GM12878 (cell line): ENCODE results near the gene B9D2. TPM values are rescaled to one million over a fixed set of nuclear protein-coding genes. Genes with fewer than 3 reads are reported as not detected.

ENCODE experiments used
- ATF7 ChIP-seq: fragments of 450-650 bp; IDR thresholded peaks from 2 replicates; pipeline ENCODE4 v1.6.1; 2016; ENCODE audit warnings: low read depth, mild to moderate bottlenecking
- EED ChIP-seq: sonication (generic); IDR thresholded peaks from 2 replicates; pipeline ENCODE4 v1.6.1; 2016; ENCODE audit warnings: antibody characterized with exemption, low read depth
- EP300 ChIP-seq, 2 experiments: fragments of 150-350 bp in 1 of 2; IDR thresholded peaks; 2 replicates each; pipeline ENCODE4 v1.6.1; 2011 to 2012; ENCODE audit warnings: low read depth in 2 of 2, low read length in 2 of 2, borderline replicate concordance in 1 of 2, improper control_type of control experiment in 1 of 2, inconsistent platforms in 1 of 2; ENCODE audit not compliant: control insufficient read depth in 1 of 2
- EZH2 ChIP-seq: IDR thresholded peaks from 2 replicates; pipeline ENCODE4 v1.6.1; 2012; ENCODE audit warnings: low read depth, mild to moderate bottlenecking, control low read depth, inconsistent platforms, low read length, borderline replicate concordance; ENCODE audit not compliant: control insufficient read depth
- KDM1A ChIP-seq: fragments of 200-600 bp; sonication (generic); IDR thresholded peaks from 2 replicates; pipeline ENCODE4 v1.6.1; 2016; ENCODE audit warnings: borderline replicate concordance
- LARP7 ChIP-seq: fragments of 450-650 bp; IDR thresholded peaks from 2 replicates; pipeline ENCODE4 v1.6.1; 2017; ENCODE audit warnings: mild to moderate bottlenecking
- MEF2B ChIP-seq: fragments of 450-650 bp; IDR thresholded peaks from 2 replicates; pipeline ENCODE4 v1.6.1; 2018; ENCODE audit warnings: mild to moderate bottlenecking, moderate library complexity; ENCODE audit not compliant: partially characterized antibody, poor library complexity, severe bottlenecking
- MTA2 ChIP-seq: fragments of 450-650 bp; IDR thresholded peaks from 2 replicates; pipeline ENCODE4 v1.6.1; 2016; ENCODE audit warnings: low read depth, mild to moderate bottlenecking, moderate library complexity
- MXI1 ChIP-seq: fragments of 150-350 bp; IDR thresholded peaks from 2 replicates; pipeline ENCODE4 v1.6.1; 2011; ENCODE audit warnings: low read depth, mild to moderate bottlenecking, inconsistent platforms, low read length, improper control_type of control experiment
- NFIC ChIP-seq: IDR thresholded peaks from 2 replicates; pipeline ENCODE4 v1.6.1; 2012; ENCODE audit warnings: low read depth, mild to moderate bottlenecking, inconsistent platforms, low read length, moderate library complexity
- NFXL1 ChIP-seq: fragments of 450-650 bp; IDR thresholded peaks from 2 replicates; pipeline ENCODE4 v1.6.1; 2017; ENCODE audit warnings: antibody characterized with exemption, mild to moderate bottlenecking, borderline replicate concordance
- NRF1 ChIP-seq: conservative IDR thresholded peaks from 2 replicates; pipeline ENCODE4 v1.6.1; 2011; ENCODE audit warnings: mild to moderate bottlenecking, low read depth, low read length, improper control_type of control experiment
- POLR2A ChIP-seq: IDR thresholded peaks from 2 replicates; pipeline ENCODE4 v1.6.1; 2011; ENCODE audit warnings: low read depth, mild to moderate bottlenecking, low read length
- POU2F2 ChIP-seq: IDR thresholded peaks from 3 replicates; pipeline ENCODE4 v1.6.1; 2011; ENCODE audit warnings: low read depth, mild to moderate bottlenecking, low read length, borderline replicate concordance
- RB1 ChIP-seq: fragments of 450-650 bp; formaldehyde crosslinking; IDR thresholded peaks from 2 replicates; pipeline ENCODE4 v1.6.1; 2017; ENCODE audit warnings: mild to moderate bottlenecking, borderline replicate concordance
- RUNX3 ChIP-seq: IDR thresholded peaks from 2 replicates; pipeline ENCODE4 v1.6.1; 2012; ENCODE audit warnings: low read length, inconsistent platforms
- STAT3 ChIP-seq: IDR thresholded peaks from 2 replicates; pipeline ENCODE4 v1.6.1; 2011; ENCODE audit warnings: low read depth, low read length, improper control_type of control experiment
- TBL1XR1 ChIP-seq: IDR thresholded peaks from 2 replicates; pipeline ENCODE4 v1.6.1; 2012; ENCODE audit warnings: low read depth, low read length, improper control_type of control experiment
- WRNIP1 ChIP-seq: IDR thresholded peaks from 2 replicates; pipeline ENCODE4 v1.6.1; 2011; ENCODE audit warnings: low read depth, low read length, improper control_type of control experiment, borderline replicate concordance
- ZZZ3 ChIP-seq: IDR thresholded peaks from 2 replicates; pipeline ENCODE4 v1.6.1; 2011; ENCODE audit warnings: low read depth; ENCODE audit not compliant: control insufficient read depth, insufficient read length
- polyA plus RNA-seq, 11 experiments: library from polyadenylated mRNA; depleted of rRNA in 4 of 11; unstranded in 6 of 11; stranded (reverse) in 5 of 11; fragments of >200 nt; fragmentation: Nextera tagmentation in 4 of 11; fragmentation: Illumina TruSeq in 1 of 11; extraction: Ambion mirVana in 4 of 11; extraction: Trizol in 1 of 11; gene quantifications; 1 replicate in 1 of 11; 2 replicates in 10 of 11; pipeline versions ENCODE4 v1.2.1 to v1.2.3, GENCODE V29; 2011 to 2016; ENCODE audit warnings: inconsistent platforms in 2 of 11, missing spikeins in 2 of 11, low read depth in 1 of 11
- total RNA-seq, 4 experiments: library from RNA; depleted of rRNA in 3 of 4; stranded (reverse); fragments of >200 nt in 3 of 4; fragmentation: Illumina TruSeq in 1 of 4; extraction: Trizol in 1 of 4; gene quantifications; 2 replicates each; pipeline versions ENCODE4 v1.2.1 to v1.2.3, GENCODE V29; 2013 to 2021
- TF ChIP-seq, protein P1 (sequence below): fragments of 450-650 bp; IDR thresholded peaks from 2 replicates; pipeline ENCODE4 v1.6.1; 2018; ENCODE audit warnings: mild to moderate bottlenecking, low read depth, moderate library complexity; ENCODE audit not compliant: partially characterized antibody
- TF ChIP-seq, protein P2 (sequence below): fragments of 450-650 bp; IDR thresholded peaks from 2 replicates; pipeline ENCODE4 v1.6.1; 2017; ENCODE audit warnings: borderline replicate concordance
- TF ChIP-seq, protein P3 (sequence below): fragments of 450-650 bp; IDR thresholded peaks from 2 replicates; pipeline ENCODE4 v1.6.1; 2018; ENCODE audit warnings: borderline replicate concordance, mild to moderate bottlenecking; ENCODE audit not compliant: partially characterized antibody

Gene B9D2
- total and polyA plus RNA-seq, 10 of the 15 experiments (the other 5 are each of a cell fraction or from before 2014, with no cell fraction given), result 2.4 to 12.4 (median 5.0) TPM

DNA sequence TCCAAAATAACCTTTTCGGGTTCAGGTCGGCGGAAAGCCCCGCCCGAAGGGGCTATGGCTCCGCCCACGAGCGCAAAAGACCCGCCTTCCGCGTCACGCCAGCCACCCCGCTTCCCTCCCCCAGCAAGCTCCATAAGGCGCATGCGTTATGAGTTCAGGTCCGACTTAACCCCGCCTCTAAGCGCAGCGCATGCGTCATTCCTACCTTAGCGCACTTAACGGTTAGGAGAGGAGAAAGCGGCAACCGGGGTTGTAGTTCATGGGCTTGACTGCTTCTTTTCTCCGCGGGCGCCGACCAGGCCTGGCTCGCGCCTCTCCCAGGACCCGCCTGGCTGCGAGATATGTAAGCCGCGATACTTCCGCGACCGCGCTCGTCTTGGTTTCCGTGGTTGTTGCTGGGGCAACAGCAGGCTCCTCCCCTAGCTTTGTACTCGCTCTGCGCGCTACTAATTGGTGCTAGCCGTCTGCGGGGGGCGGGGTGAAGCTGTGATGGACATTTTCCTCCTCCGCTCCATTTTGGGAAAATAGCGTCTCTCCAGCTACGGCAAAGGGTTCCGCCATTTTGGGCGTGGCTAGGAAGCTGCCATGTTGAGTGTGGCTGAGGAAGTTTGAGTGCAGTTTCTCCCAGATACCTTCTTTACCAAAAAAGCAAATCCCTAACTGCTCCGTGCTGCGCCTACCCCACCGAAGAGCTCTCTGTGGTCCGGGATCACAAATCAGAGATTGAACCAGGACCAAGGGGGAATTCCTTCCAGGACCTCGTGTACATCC, at the start of gene B9D2 (continued):
- TF ChIP-seq EZH2, result no peak
- no peak for TF ChIP-seq ZZZ3
- TF ChIP-seq NFXL1, result no peak
- peak; percentile 34 for TF ChIP-seq MEF2B
- no peak for TF ChIP-seq LARP7
- peak; percentile 93 for TF ChIP-seq POLR2A
- TF ChIP-seq POU2F2, result peak; percentile 55; the same call in 2 of the 3 replicates
- TF ChIP-seq NRF1, result peak; percentile 87
- TF ChIP-seq, protein P1, sequence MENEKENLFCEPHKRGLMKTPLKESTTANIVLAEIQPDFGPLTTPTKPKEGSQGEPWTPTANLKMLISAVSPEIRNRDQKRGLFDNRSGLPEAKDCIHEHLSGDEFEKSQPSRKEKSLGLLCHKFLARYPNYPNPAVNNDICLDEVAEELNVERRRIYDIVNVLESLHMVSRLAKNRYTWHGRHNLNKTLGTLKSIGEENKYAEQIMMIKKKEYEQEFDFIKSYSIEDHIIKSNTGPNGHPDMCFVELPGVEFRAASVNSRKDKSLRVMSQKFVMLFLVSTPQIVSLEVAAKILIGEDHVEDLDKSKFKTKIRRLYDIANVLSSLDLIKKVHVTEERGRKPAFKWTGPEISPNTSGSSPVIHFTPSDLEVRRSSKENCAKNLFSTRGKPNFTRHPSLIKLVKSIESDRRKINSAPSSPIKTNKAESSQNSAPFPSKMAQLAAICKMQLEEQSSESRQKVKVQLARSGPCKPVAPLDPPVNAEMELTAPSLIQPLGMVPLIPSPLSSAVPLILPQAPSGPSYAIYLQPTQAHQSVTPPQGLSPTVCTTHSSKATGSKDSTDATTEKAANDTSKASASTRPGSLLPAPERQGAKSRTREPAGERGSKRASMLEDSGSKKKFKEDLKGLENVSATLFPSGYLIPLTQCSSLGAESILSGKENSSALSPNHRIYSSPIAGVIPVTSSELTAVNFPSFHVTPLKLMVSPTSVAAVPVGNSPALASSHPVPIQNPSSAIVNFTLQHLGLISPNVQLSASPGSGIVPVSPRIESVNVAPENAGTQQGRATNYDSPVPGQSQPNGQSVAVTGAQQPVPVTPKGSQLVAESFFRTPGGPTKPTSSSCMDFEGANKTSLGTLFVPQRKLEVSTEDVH, result no peak
- peak; percentile 93 for TF ChIP-seq MXI1
- no peak for TF ChIP-seq KDM1A
- TF ChIP-seq, protein P2, sequence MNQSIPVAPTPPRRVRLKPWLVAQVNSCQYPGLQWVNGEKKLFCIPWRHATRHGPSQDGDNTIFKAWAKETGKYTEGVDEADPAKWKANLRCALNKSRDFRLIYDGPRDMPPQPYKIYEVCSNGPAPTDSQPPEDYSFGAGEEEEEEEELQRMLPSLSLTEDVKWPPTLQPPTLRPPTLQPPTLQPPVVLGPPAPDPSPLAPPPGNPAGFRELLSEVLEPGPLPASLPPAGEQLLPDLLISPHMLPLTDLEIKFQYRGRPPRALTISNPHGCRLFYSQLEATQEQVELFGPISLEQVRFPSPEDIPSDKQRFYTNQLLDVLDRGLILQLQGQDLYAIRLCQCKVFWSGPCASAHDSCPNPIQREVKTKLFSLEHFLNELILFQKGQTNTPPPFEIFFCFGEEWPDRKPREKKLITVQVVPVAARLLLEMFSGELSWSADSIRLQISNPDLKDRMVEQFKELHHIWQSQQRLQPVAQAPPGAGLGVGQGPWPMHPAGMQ, result no peak
- TF ChIP-seq ATF7, result peak; percentile 40; the same call in 1 of the 2 replicates
- no peak for TF ChIP-seq NFIC
- 0 out of 2 replicates have a peak, but pooled peaks have one; percentile 53 for TF ChIP-seq WRNIP1
- no peak for TF ChIP-seq STAT3
- TF ChIP-seq EP300 (IDR thresholded peaks at IDR 0.05; ENCODE audit: borderline replicate concordance in 1 of 2, control insufficient read depth in 1 of 2, low read depth in 2 of 2, low read length in 2 of 2), result no peak
- peak; percentile 62 for TF ChIP-seq RUNX3
- TF ChIP-seq EED, result no peak
- no peak; the same call in 1 of the 2 replicates for TF ChIP-seq RB1
- peak; percentile 49; the same call in 1 of the 2 replicates for TF ChIP-seq MTA2
- TF ChIP-seq TBL1XR1, result no peak
- TF ChIP-seq, protein P3, sequence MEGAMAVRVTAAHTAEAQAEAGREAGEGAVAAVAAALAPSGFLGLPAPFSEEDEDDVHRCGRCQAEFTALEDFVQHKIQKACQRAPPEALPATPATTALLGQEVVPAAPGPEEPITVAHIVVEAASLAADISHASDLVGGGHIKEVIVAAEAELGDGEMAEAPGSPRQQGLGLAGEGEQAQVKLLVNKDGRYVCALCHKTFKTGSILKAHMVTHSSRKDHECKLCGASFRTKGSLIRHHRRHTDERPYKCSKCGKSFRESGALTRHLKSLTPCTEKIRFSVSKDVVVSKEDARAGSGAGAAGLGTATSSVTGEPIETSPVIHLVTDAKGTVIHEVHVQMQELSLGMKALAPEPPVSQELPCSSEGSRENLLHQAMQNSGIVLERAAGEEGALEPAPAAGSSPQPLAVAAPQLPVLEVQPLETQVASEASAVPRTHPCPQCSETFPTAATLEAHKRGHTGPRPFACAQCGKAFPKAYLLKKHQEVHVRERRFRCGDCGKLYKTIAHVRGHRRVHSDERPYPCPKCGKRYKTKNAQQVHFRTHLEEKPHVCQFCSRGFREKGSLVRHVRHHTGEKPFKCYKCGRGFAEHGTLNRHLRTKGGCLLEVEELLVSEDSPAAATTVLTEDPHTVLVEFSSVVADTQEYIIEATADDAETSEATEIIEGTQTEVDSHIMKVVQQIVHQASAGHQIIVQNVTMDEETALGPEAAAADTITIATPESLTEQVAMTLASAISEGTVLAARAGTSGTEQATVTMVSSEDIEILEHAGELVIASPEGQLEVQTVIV, result peak; percentile 85
